ENCODE measurements around the gene SGCD.

SGCD gene

GRCh38 chr5:156327296-156327695, 332 bp downstream of the SGCD start (continued):
- no peak for TF ChIP-seq ZNF518A (tag by site-specific recombination; conservative IDR thresholded peaks at IDR 0.05; ENCODE audit: low read depth)
- no peak for TF ChIP-seq ZNF140 (tag by site-specific recombination; IDR thresholded peaks at IDR 0.05)
- no peak for TF ChIP-seq INSM2 (tag by site-specific recombination; IDR thresholded peaks at IDR 0.05)

- no peaks in the 10 kb centered on the region for H3K36me3 ChIP-seq (ENCODE audit: control insufficient read depth in 2 of 2, insufficient read depth in 1 of 2, low read length in 2 of 2)
- no peak overlapping the region for H3K4me3 ChIP-seq (ENCODE audit: low read depth, low read length)
- TF ChIP-seq ZNF174 (tag by site-specific recombination; IDR thresholded peaks at IDR 0.05) (no peak), KLF7 (tag by site-specific recombination; IDR thresholded peaks at IDR 0.05; ENCODE audit: borderline replicate concordance) (no peak), ZNF510 (tag by site-specific recombination; IDR thresholded peaks at IDR 0.05; ENCODE audit: insufficient replicate concordance) (no peak), ZNF2 (tag by site-specific recombination; IDR thresholded peaks at IDR 0.05) (no peak), TCF7L2 (IDR thresholded peaks at IDR 0.05; ENCODE audit: borderline replicate concordance, low read depth, low read length) (no peak), PBX3 (CRISPR knock-in tag; IDR thresholded peaks at IDR 0.05) (no peak), ZNF670 (tag by site-specific recombination; IDR thresholded peaks at IDR 0.05; ENCODE audit: low read depth) (no peak), HOXA7 (CRISPR knock-in tag; IDR thresholded peaks at IDR 0.05; ENCODE audit: borderline replicate concordance) (no peak), ZNF521 (tag by site-specific recombination; IDR thresholded peaks at IDR 0.05) (no peak)
- no peaks in the 10 kb centered on the region for H3K9me3 ChIP-seq (ENCODE audit: control insufficient read depth, insufficient read depth, low read depth, low read length)
- ChIA-PET CTCF (interaction anchor here (0.8 kb wide), 1 partner anchor 61 kb away, joined by 8 read pairs; no protein-coding TSS in a partner anchor), POLR2A (no interaction called here)
- no peak overlapping the region for H3K27ac ChIP-seq (ENCODE audit: extremely low read depth, low read depth, low read length)
- no peaks in the 10 kb centered on the region for H3K4me1 ChIP-seq (ENCODE audit: control insufficient read depth, insufficient read depth, low read length)
Measured at GRCh38 chr5:156328161-156328560, 1.2 kb downstream of the SGCD start.

- no peaks in the 10 kb centered on the region for H3K9me3 ChIP-seq (ENCODE audit: control insufficient read depth, insufficient read depth, low read depth, low read length)
- no peak overlapping the region for H3K27ac ChIP-seq (ENCODE audit: extremely low read depth, low read depth, low read length)
- CTCF ChIA-PET = interaction anchor here (0.8 kb wide), 1 partner anchor 61 kb away, joined by 8 read pairs; no protein-coding TSS in a partner anchor
- POLR2A ChIA-PET = no interaction called here
- H3K36me3 ChIP-seq (ENCODE audit: control insufficient read depth in 2 of 2, insufficient read depth in 1 of 2, low read length in 2 of 2) = no peaks in the 10 kb centered on the region
- H3K4me1 ChIP-seq (ENCODE audit: control insufficient read depth, insufficient read depth, low read length) = no peaks in the 10 kb centered on the region
- no peak overlapping the region for H3K4me3 ChIP-seq (ENCODE audit: low read depth, low read length)
- TF ChIP-seq ZNF473 (tag by site-specific recombination; IDR thresholded peaks at IDR 0.05) = no peak
- TF ChIP-seq SP7 (tag by site-specific recombination; IDR thresholded peaks at IDR 0.05) = no peak
- TF ChIP-seq IKZF3 (tag by site-specific recombination; IDR thresholded peaks at IDR 0.05) = no peak
- no peak for TF ChIP-seq ZNF214 (tag by site-specific recombination; IDR thresholded peaks at IDR 0.05; ENCODE audit: borderline replicate concordance)
- no peak for TF ChIP-seq PRDM2 (tag by site-specific recombination; IDR thresholded peaks at IDR 0.05; ENCODE audit: borderline replicate concordance)
- TF ChIP-seq ZNF843 (tag by site-specific recombination; IDR thresholded peaks at IDR 0.05) = no peak
Measured at GRCh38 chr5:156328766-156329165, 1.8 kb downstream of the SGCD start.

All from HEK293 (cell line).